Fibroblast of pulmonary artery (primary cell): Measurements from ENCODE around the gene TFPT.

Source experiments
- DNase-seq: peaks from one replicate; pipeline ENCODE4 v3.0.0-alpha.2; 2010; ENCODE audit warnings: low read depth
- H3K4me3 ChIP-seq: replicated peaks from 2 replicates; pipeline ENCODE4 v1.5.1; 2011; ENCODE audit warnings: low read depth, mild to moderate bottlenecking, control low read depth, low read length, moderate library complexity
- CTCF ChIP-seq: IDR thresholded peaks from 2 replicates; pipeline ENCODE4 v1.5.1; 2011; ENCODE audit warnings: mild to moderate bottlenecking, control low read depth, low read length, inconsistent platforms; ENCODE audit errors: missing control alignments

The TFPT gene

GRCh38 chr19:54137699-54138488, 22.4 kb upstream of the TFPT start, which contains the start of gene CNOT3:
Gene CNOT3 (plus strand): TSS chr19:54137762. CDS start chr19:54142979, 5,217 bp downstream.
- no peak for TF ChIP-seq CTCF
- peak within 1 kb of the TSS; percentile 84 for H3K4me3 ChIP-seq
- DNase-seq, result no peak

- no peak for TF ChIP-seq CTCF
- DNase-seq, result peak; percentile 100
- H3K4me3 ChIP-seq, result peak overlapping the region; percentile 84
These were observed 21.6 kb upstream of the TFPT start for GRCh38 chr19:54136864-54137698.

GRCh38 chr19:54136086-54136863, 20.8 kb upstream of the TFPT start:
- no peak for TF ChIP-seq CTCF
- DNase-seq, result peak; percentile 27
- peak overlapping the region; percentile 64 for H3K4me3 ChIP-seq

GRCh38 chr19:54133957-54134590, 18.6 kb upstream of the TFPT start:
- no peak for DNase-seq
- H3K4me3 ChIP-seq, result no peak overlapping the region
- TF ChIP-seq CTCF, result no peak

- no peak for TF ChIP-seq CTCF
- H3K4me3 ChIP-seq, result no peak overlapping the region
- no peak for DNase-seq
These were observed 18.0 kb upstream of the TFPT start for GRCh38 chr19:54133312-54133956.

GRCh38 chr19:54129617-54129996, 14.2 kb upstream of the TFPT start:
- TF ChIP-seq CTCF, result no peak
- no peak overlapping the region for H3K4me3 ChIP-seq
- no peak for DNase-seq
